Measurements from ENCODE around the gene PITPNM3. TPM values are rescaled to one million over a fixed set of nuclear protein-coding genes. Genes with fewer than 3 reads are reported as not detected.

Gene PITPNM3
- total and polyA plus RNA-seq, 2 experiments from 2014 or later: 0.77 to 6.5 TPM

- no peak overlapping the region for H3K4me3 ChIP-seq
- H3K27me3 ChIP-seq: no peaks in the 10 kb centered on the region
- H3K27ac ChIP-seq: no peak overlapping the region
- TF ChIP-seq CTCF (IDR thresholded peaks at IDR 0.05; ENCODE audit: low read depth, low read length): no peak
- H3K9me3 ChIP-seq (ENCODE audit: low read depth): no peaks in the 10 kb centered on the region
- no peak for DNase-seq (ENCODE audit: low read depth in 1 of 2, low spot score in 1 of 2)
- H3K4me1 ChIP-seq (ENCODE audit: low read depth): no peaks in the 10 kb centered on the region
- H3K36me3 ChIP-seq: no peaks in the 10 kb centered on the region
These were observed 128.0 kb downstream of the PITPNM3 start for GRCh38 chr17:6428207-6428965.

GRCh38 chr17:6427279-6427781, 129.0 kb downstream of the PITPNM3 start:
- no peak for TF ChIP-seq CTCF (IDR thresholded peaks at IDR 0.05; ENCODE audit: low read depth, low read length)
- Histone ChIP-seq H3K27ac (no peak overlapping the region), H3K36me3 (no peaks in the 10 kb centered on the region), H3K4me3 (no peak overlapping the region), H3K27me3 (no peaks in the 10 kb centered on the region), H3K9me3 (ENCODE audit: low read depth) (no peaks in the 10 kb centered on the region), H3K4me1 (ENCODE audit: low read depth) (no peaks in the 10 kb centered on the region)
- DNase-seq (ENCODE audit: low read depth in 1 of 2, low spot score in 1 of 2): peak in 1 of 2 donors; percentile 41

GRCh38 chr17:6426356-6427101, 129.8 kb downstream of the PITPNM3 start:
- H3K9me3 ChIP-seq (ENCODE audit: low read depth): no peaks in the 10 kb centered on the region
- no peak for DNase-seq (ENCODE audit: low read depth in 1 of 2, low spot score in 1 of 2)
- no peak overlapping the region for H3K27ac ChIP-seq
- H3K27me3 ChIP-seq: no peaks in the 10 kb centered on the region
- no peak for TF ChIP-seq CTCF (IDR thresholded peaks at IDR 0.05; ENCODE audit: low read depth, low read length)
- no peaks in the 10 kb centered on the region for H3K4me1 ChIP-seq (ENCODE audit: low read depth)
- H3K36me3 ChIP-seq: no peaks in the 10 kb centered on the region
- H3K4me3 ChIP-seq: no peak overlapping the region

GRCh38 chr17:6425407-6425806, 130.9 kb downstream of the PITPNM3 start:
- no peaks in the 10 kb centered on the region for H3K36me3 ChIP-seq
- no peak for DNase-seq (ENCODE audit: low read depth in 1 of 2, low spot score in 1 of 2)
- no peaks in the 10 kb centered on the region for H3K27me3 ChIP-seq
- H3K27ac ChIP-seq: no peak overlapping the region
- H3K4me1 ChIP-seq (ENCODE audit: low read depth): no peaks in the 10 kb centered on the region
- no peak overlapping the region for H3K4me3 ChIP-seq
- no peaks in the 10 kb centered on the region for H3K9me3 ChIP-seq (ENCODE audit: low read depth)
- TF ChIP-seq CTCF (IDR thresholded peaks at IDR 0.05; ENCODE audit: low read depth, low read length): no peak

- no peak overlapping the region for H3K4me3 ChIP-seq
- no peaks in the 10 kb centered on the region for H3K4me1 ChIP-seq (ENCODE audit: low read depth)
- H3K27ac ChIP-seq: no peak overlapping the region
- no peaks in the 10 kb centered on the region for H3K27me3 ChIP-seq
- no peak for DNase-seq (ENCODE audit: low read depth in 1 of 2, low spot score in 1 of 2)
- no peaks in the 10 kb centered on the region for H3K36me3 ChIP-seq
- no peak for TF ChIP-seq CTCF (IDR thresholded peaks at IDR 0.05; ENCODE audit: low read depth, low read length)
- H3K9me3 ChIP-seq (ENCODE audit: low read depth): no peaks in the 10 kb centered on the region
These were observed 132.4 kb downstream of the PITPNM3 start for GRCh38 chr17:6423931-6424330.

All from cardiac muscle cell (in vitro differentiated cells and primary cell).